ENCODE results near the gene GNAL. TPM values are rescaled to one million over a fixed set of nuclear protein-coding genes. Genes with fewer than 3 reads are reported as not detected.
A peak's percentile ranks its signal among the peaks of the same experiment; 100 is the strongest.

Gene GNAL
- total RNA-seq, 1 donor from 2014 or later, result 2.6 TPM

GRCh38 chr18:11871501-11871900 lies 182.4 kb downstream of the GNAL start:
- peaks cover 17 to 48% (median 34%) of the 10 kb centered on the region in 3 donors for H3K36me3 ChIP-seq (ENCODE audit: control insufficient read depth in 3 of 3, insufficient read depth in 3 of 3, low read length in 3 of 3)
- H3K9ac ChIP-seq (ENCODE audit: low read depth in 1 of 3, low read length in 3 of 3), result no peak overlapping the region
- H3K27ac ChIP-seq (ENCODE audit: low read depth, low read length), result no peak overlapping the region
- no peak overlapping the region for H3K4me3 ChIP-seq (ENCODE audit: low read length in 3 of 3)
- no peaks in the 10 kb centered on the region for H3K9me3 ChIP-seq (ENCODE audit: control insufficient read depth in 3 of 3, low read length in 3 of 3)
- no peaks in the 10 kb centered on the region for H3K27me3 ChIP-seq (ENCODE audit: control insufficient read depth in 3 of 3, insufficient read depth in 3 of 3, low read length in 3 of 3)
- peaks cover 4 to 9% (median 8%) of the 10 kb centered on the region in 3 donors for H3K4me1 ChIP-seq (ENCODE audit: control insufficient read depth in 3 of 3, insufficient read depth in 3 of 3, low read length in 3 of 3)

DNA sequence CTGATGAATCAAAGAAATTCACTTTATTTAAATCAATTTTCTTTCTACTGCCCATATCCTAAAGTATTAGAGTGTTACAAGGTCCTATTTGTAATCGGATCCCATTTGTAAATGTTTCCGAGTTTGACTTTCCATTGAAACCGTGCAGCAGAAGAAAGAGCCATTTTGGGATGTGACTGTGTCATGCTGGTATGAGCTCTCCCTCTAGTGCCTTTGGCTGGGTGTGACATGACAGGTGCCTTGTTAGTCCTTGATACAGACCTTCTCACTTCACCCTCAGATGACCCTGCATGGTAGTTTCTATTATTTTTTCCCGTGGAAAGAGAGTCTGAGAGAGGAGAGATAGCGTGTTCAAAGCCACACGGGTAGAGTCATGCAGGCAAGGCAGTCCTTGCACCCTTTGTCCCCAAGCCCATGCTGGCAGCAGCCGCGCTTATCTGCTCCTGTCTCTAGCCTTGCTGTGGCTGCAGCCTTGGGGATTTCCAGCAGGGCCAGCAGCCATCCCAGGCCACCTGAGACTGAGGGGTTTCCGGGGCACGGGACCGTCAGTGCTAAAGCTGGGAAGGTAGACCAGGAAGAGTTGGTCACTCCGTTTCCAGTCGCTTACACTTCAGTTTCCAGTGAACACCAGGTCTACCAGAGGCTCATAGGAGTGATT lies 183.5 kb downstream of the GNAL start:
- Histone ChIP-seq H3K9ac (ENCODE audit: low read depth in 1 of 3, low read length in 3 of 3) (peak overlapping the region in 2 of 3 donors; percentile 35 to 70), H3K4me3 (ENCODE audit: low read length in 3 of 3) (peak overlapping the region in 1 of 3 donors; percentile 29), H3K27ac (ENCODE audit: low read depth, low read length) (peak overlapping the region; percentile 40), H3K27me3 (ENCODE audit: control insufficient read depth in 3 of 3, insufficient read depth in 3 of 3, low read length in 3 of 3) (no peaks in the 10 kb centered on the region), H3K9me3 (ENCODE audit: control insufficient read depth in 3 of 3, low read length in 3 of 3) (no peaks in the 10 kb centered on the region), H3K36me3 (ENCODE audit: control insufficient read depth in 3 of 3, insufficient read depth in 3 of 3, low read length in 3 of 3) (peaks cover 23 to 48% (median 35%) of the 10 kb centered on the region in 3 donors), H3K4me1 (ENCODE audit: control insufficient read depth in 3 of 3, insufficient read depth in 3 of 3, low read length in 3 of 3) (peaks cover 4 to 9% (median 8%) of the 10 kb centered on the region in 3 donors)

- H3K9me3 ChIP-seq (ENCODE audit: control insufficient read depth in 3 of 3, low read length in 3 of 3), result no peaks in the 10 kb centered on the region
- H3K9ac ChIP-seq (ENCODE audit: low read depth in 1 of 3, low read length in 3 of 3), result peak overlapping the region in 1 of 3 donors; percentile 25
- peaks cover 28 to 48% (median 37%) of the 10 kb centered on the region in 3 donors for H3K36me3 ChIP-seq (ENCODE audit: control insufficient read depth in 3 of 3, insufficient read depth in 3 of 3, low read length in 3 of 3)
These were observed 184.7 kb downstream of the GNAL start for GRCh38 chr18:11873670-11874340.

DNA sequence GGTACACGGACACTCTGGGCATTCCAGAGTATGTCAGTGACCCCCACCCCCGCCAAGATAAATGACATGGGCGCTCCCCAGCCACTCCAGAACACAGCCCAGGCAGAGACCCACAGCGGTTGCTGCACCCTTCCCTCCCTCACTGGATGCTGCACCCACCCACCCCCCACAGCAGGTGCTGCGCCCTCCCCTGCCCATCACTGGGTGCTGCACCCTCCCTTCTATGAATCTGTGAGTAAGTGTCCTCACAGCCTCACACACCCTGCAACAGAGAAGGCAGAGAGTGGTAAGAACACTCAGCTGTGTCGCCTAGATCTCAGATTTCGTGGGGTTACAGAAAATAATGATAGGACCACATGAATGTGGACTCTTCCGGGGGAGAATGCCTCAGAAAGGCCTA lies 185.6 kb downstream of the GNAL start:
- no peak overlapping the region for H3K4me3 ChIP-seq (ENCODE audit: low read length in 3 of 3)
- peaks cover 34 to 49% (median 39%) of the 10 kb centered on the region in 3 donors for H3K36me3 ChIP-seq (ENCODE audit: control insufficient read depth in 3 of 3, insufficient read depth in 3 of 3, low read length in 3 of 3)
- H3K9ac ChIP-seq (ENCODE audit: low read depth in 1 of 3, low read length in 3 of 3), result no peak overlapping the region
- no peaks in the 10 kb centered on the region for H3K9me3 ChIP-seq (ENCODE audit: control insufficient read depth in 3 of 3, low read length in 3 of 3)
- no peak overlapping the region for H3K27ac ChIP-seq (ENCODE audit: low read depth, low read length)
- peaks cover 4 to 9% (median 8%) of the 10 kb centered on the region in 3 donors for H3K4me1 ChIP-seq (ENCODE audit: control insufficient read depth in 3 of 3, insufficient read depth in 3 of 3, low read length in 3 of 3)
- no peaks in the 10 kb centered on the region for H3K27me3 ChIP-seq (ENCODE audit: control insufficient read depth in 3 of 3, insufficient read depth in 3 of 3, low read length in 3 of 3)

More at GRCh38 chr18:11873670-11874340, 184.7 kb downstream of the GNAL start:
- peaks cover 4 to 9% (median 8%) of the 10 kb centered on the region in 3 donors for H3K4me1 ChIP-seq (ENCODE audit: control insufficient read depth in 3 of 3, insufficient read depth in 3 of 3, low read length in 3 of 3)
- no peak overlapping the region for H3K27ac ChIP-seq (ENCODE audit: low read depth, low read length)
- H3K27me3 ChIP-seq (ENCODE audit: control insufficient read depth in 3 of 3, insufficient read depth in 3 of 3, low read length in 3 of 3), result no peaks in the 10 kb centered on the region
- H3K4me3 ChIP-seq (ENCODE audit: low read length in 3 of 3), result no peak overlapping the region

DNA sequence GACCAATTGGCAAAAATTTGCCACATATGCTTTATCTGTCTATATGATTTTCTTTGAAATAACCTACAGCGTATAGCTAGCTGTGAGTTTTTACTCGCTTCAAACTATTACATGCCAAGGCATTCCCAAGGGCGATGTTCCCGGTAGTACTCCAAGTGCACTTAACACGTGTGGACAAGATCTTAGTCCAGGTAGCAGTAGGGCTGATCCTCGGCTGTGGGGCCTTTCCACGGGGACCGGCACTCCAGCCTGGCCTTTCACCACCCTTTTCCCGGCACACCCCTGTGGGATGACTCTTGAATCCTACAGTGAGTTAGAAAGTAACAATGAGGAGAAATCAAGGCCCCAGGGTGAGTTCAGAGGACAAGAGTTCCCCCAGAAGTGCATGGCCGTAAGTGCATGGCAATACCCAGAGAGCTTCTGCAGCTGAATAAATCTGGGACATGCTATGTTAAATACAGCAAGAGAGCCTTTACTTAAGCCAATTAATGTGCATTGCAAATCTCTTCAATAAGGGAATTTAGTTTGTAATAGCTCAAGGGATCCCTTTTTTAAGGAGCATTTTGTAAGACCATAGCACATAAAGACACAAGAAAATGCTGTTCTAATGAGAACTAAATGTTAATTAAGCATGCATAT lies 188.6 kb downstream of the GNAL start:
- Histone ChIP-seq H3K9me3 (ENCODE audit: control insufficient read depth in 3 of 3, low read length in 3 of 3) (no peaks in the 10 kb centered on the region), H3K36me3 (ENCODE audit: control insufficient read depth in 3 of 3, insufficient read depth in 3 of 3, low read length in 3 of 3) (peaks cover 47 to 63% (median 52%) of the 10 kb centered on the region in 3 donors), H3K27ac (ENCODE audit: low read depth, low read length) (no peak overlapping the region), H3K4me3 (ENCODE audit: low read length in 3 of 3) (no peak overlapping the region), H3K4me1 (ENCODE audit: control insufficient read depth in 3 of 3, insufficient read depth in 3 of 3, low read length in 3 of 3) (peaks cover 3 to 4% (median 4%) of the 10 kb centered on the region in 3 donors), H3K9ac (ENCODE audit: low read depth in 1 of 3, low read length in 3 of 3) (no peak overlapping the region), H3K27me3 (ENCODE audit: control insufficient read depth in 3 of 3, insufficient read depth in 3 of 3, low read length in 3 of 3) (no peaks in the 10 kb centered on the region)

GRCh38 chr18:11880586-11881304 lies 191.7 kb downstream of the GNAL start:
- Histone ChIP-seq H3K4me1 (ENCODE audit: control insufficient read depth in 3 of 3, insufficient read depth in 3 of 3, low read length in 3 of 3) (no peaks in the 10 kb centered on the region), H3K4me3 (ENCODE audit: low read length in 3 of 3) (no peak overlapping the region), H3K27ac (ENCODE audit: low read depth, low read length) (no peak overlapping the region), H3K36me3 (ENCODE audit: control insufficient read depth in 3 of 3, insufficient read depth in 3 of 3, low read length in 3 of 3) (peaks cover 47 to 59% (median 53%) of the 10 kb centered on the region in 3 donors), H3K27me3 (ENCODE audit: control insufficient read depth in 3 of 3, insufficient read depth in 3 of 3, low read length in 3 of 3) (no peaks in the 10 kb centered on the region), H3K9me3 (ENCODE audit: control insufficient read depth in 3 of 3, low read length in 3 of 3) (no peaks in the 10 kb centered on the region), H3K9ac (ENCODE audit: low read depth in 1 of 3, low read length in 3 of 3) (no peak overlapping the region)

- H3K9me3 ChIP-seq (ENCODE audit: control insufficient read depth in 3 of 3, low read length in 3 of 3), result no peaks in the 10 kb centered on the region
- peaks cover 54 to 62% (median 61%) of the 10 kb centered on the region in 3 donors for H3K36me3 ChIP-seq (ENCODE audit: control insufficient read depth in 3 of 3, insufficient read depth in 3 of 3, low read length in 3 of 3)
- no peak overlapping the region for H3K27ac ChIP-seq (ENCODE audit: low read depth, low read length)
- no peak overlapping the region for H3K9ac ChIP-seq (ENCODE audit: low read depth in 1 of 3, low read length in 3 of 3)
- no peaks in the 10 kb centered on the region for H3K4me1 ChIP-seq (ENCODE audit: control insufficient read depth in 3 of 3, insufficient read depth in 3 of 3, low read length in 3 of 3)
- H3K4me3 ChIP-seq (ENCODE audit: low read length in 3 of 3), result no peak overlapping the region
- no peaks in the 10 kb centered on the region for H3K27me3 ChIP-seq (ENCODE audit: control insufficient read depth in 3 of 3, insufficient read depth in 3 of 3, low read length in 3 of 3)
These were observed 193.6 kb downstream of the GNAL start for GRCh38 chr18:11882636-11883035.

DNA sequence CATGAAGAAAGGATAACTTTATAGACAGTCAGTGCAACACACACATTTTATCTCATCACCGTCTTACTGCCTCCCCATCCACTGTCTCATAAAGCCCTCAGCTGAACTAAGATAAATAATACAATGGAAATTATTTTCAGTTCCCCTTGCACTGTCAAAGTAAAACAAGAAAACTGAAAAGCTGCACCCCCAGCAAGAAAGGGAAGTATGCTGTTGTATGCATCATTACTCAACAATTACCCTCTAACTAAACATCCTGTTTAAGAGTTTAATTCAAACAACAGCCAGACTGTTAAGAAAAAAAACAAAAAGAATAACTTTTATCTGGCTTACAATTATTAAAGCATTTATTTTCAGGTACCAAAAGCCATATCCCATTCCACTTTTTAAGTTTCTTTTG lies 194.1 kb downstream of the GNAL start:
- Histone ChIP-seq H3K36me3 (ENCODE audit: control insufficient read depth in 3 of 3, insufficient read depth in 3 of 3, low read length in 3 of 3) (peaks cover 56 to 62% (median 61%) of the 10 kb centered on the region in 3 donors), H3K27me3 (ENCODE audit: control insufficient read depth in 3 of 3, insufficient read depth in 3 of 3, low read length in 3 of 3) (no peaks in the 10 kb centered on the region), H3K9me3 (ENCODE audit: control insufficient read depth in 3 of 3, low read length in 3 of 3) (no peaks in the 10 kb centered on the region), H3K4me1 (ENCODE audit: control insufficient read depth in 3 of 3, insufficient read depth in 3 of 3, low read length in 3 of 3) (no peaks in the 10 kb centered on the region), H3K9ac (ENCODE audit: low read depth in 1 of 3, low read length in 3 of 3) (no peak overlapping the region), H3K27ac (ENCODE audit: low read depth, low read length) (no peak overlapping the region), H3K4me3 (ENCODE audit: low read length in 3 of 3) (no peak overlapping the region)

GRCh38 chr18:11884396-11885030 lies 195.4 kb downstream of the GNAL start:
- H3K4me3 ChIP-seq (ENCODE audit: low read length in 3 of 3), result no peak overlapping the region
- no peaks in the 10 kb centered on the region for H3K27me3 ChIP-seq (ENCODE audit: control insufficient read depth in 3 of 3, insufficient read depth in 3 of 3, low read length in 3 of 3)
- peaks cover 57 to 72% (median 70%) of the 10 kb centered on the region in 3 donors for H3K36me3 ChIP-seq (ENCODE audit: control insufficient read depth in 3 of 3, insufficient read depth in 3 of 3, low read length in 3 of 3)
- no peaks in the 10 kb centered on the region for H3K9me3 ChIP-seq (ENCODE audit: control insufficient read depth in 3 of 3, low read length in 3 of 3)
- no peak overlapping the region for H3K27ac ChIP-seq (ENCODE audit: low read depth, low read length)
- H3K9ac ChIP-seq (ENCODE audit: low read depth in 1 of 3, low read length in 3 of 3), result no peak overlapping the region
- H3K4me1 ChIP-seq (ENCODE audit: control insufficient read depth in 3 of 3, insufficient read depth in 3 of 3, low read length in 3 of 3), result no peaks in the 10 kb centered on the region

Measured in skeletal muscle tissue (tissue), 4 donors.